A375 (cell line): ENCODE results near the gene ATP6V1D. TPM values are rescaled to one million over a fixed set of nuclear protein-coding genes. Genes with fewer than 3 reads are reported as not detected.

Source experiments
- small RNA-seq: library from RNA; depleted of rRNA; stranded (forward); fragments of <200 nt; gene quantifications from one replicate; pipeline ENCODE3, GENCODE V24; 2014
- total RNA-seq: library from RNA; depleted of rRNA; stranded (reverse); fragments of >200 nt; shearing (Covaris generic); gene quantifications from 2 replicates; pipeline ENCODE4 v1.2.3, GENCODE V29; 2014; rRNA removed

ATP6V1D gene
- 65.9 and 78.8 TPM in 2 replicates for total RNA-seq

DNA sequence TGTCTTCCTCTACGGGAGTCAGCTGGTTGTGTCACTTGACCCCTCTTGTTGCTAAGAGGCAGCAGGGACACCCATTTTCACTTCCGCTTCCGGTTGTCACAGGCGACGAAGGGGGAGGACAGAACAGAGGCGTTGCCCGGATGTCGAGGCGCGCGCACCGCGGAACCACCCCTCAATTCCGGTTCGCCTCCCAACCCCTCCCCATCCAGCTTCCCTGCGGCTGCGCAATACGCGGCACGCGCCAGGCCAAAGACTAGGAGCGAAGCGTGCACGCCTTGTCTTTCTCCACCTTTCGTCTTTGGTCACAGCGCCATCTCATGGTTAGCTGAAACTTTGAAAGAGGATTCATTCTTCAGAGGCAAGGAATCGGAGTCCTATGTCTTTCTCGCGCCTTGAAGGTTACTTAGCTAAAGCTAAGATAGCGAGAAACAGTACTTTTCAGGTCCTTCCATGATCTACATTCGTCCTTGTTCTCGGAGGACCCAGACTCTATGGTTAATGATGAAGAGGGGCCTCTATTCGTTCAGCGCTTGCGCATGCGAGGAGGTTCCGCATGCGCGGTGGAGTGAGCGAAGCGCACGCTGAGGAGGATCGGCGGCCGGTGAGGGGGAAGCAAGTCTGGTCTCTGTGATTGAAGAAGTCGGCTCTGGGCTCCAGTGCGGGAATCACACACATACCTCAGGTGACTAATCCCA, at the start of gene ATP6V1D, which contains the start of gene EIF2S1:
Gene ATP6V1D, minus strand, starts transcription at position 30 of the 695 bp plus-strand sequence. CDS start 106 bp downstream, outside the sequence.
Gene EIF2S1, plus strand, starts transcription at position 554 of the 695 bp plus-strand sequence. CDS start 4,440 bp downstream, outside the sequence.

Small RNA genes within 50 kb of the gene (small RNA-seq; reads per million reads assigned to genes)
- not detected for gene RF00019

Other genes with a start within 250 kb of the ATP6V1D start
- not detected in 2 replicates for gene GARIN2, start 170.4 kb downstream of the ATP6V1D start, total RNA-seq
- gene PALS1, start 118.4 kb downstream of the ATP6V1D start, total RNA-seq = 16.7 and 19.4 TPM in 2 replicates
- gene EIF2S1, start 524 bp upstream of the ATP6V1D start, total RNA-seq = 230 and 285 TPM in 2 replicates
- gene PLEK2, start 52.4 kb upstream of the ATP6V1D start, total RNA-seq = 0.50 TPM in 1 of 2 replicates, not detected in the other
- gene TMEM229B, start 128.9 kb upstream of the ATP6V1D start, total RNA-seq = 7.1 and 9.8 TPM in 2 replicates
- gene PLEKHH1, start 173.5 kb upstream of the ATP6V1D start, total RNA-seq = 7.0 and 11.1 TPM in 2 replicates
- gene PIGH, start 240.5 kb upstream of the ATP6V1D start, total RNA-seq = 15.8 and 30.7 TPM in 2 replicates